SU-DHL-6 (cell line): Measurements from ENCODE around the gene SLC11A1.

ENCODE experiments used
- EZH2phosphoT487 ChIP-seq: fragments of 200-600 bp; sonication (generic), shearing (Covaris generic); conservative IDR thresholded peaks from 2 replicates; pipeline ENCODE4 v1.6.1; 2018; ENCODE audit warnings: mild to moderate bottlenecking, antibody characterized with exemption, low read length, moderate library complexity, mixed read lengths
- TF ChIP-seq, protein P1 (sequence below): fragments of 200-600 bp; sonication (generic); IDR thresholded peaks from one replicate; pipeline ENCODE4 v1.5.1; 2017; ENCODE audit warnings: antibody characterized with exemption, mild to moderate bottlenecking, low read length, moderate library complexity; ENCODE audit not compliant: insufficient read depth, poor library complexity, severe bottlenecking

DNA sequence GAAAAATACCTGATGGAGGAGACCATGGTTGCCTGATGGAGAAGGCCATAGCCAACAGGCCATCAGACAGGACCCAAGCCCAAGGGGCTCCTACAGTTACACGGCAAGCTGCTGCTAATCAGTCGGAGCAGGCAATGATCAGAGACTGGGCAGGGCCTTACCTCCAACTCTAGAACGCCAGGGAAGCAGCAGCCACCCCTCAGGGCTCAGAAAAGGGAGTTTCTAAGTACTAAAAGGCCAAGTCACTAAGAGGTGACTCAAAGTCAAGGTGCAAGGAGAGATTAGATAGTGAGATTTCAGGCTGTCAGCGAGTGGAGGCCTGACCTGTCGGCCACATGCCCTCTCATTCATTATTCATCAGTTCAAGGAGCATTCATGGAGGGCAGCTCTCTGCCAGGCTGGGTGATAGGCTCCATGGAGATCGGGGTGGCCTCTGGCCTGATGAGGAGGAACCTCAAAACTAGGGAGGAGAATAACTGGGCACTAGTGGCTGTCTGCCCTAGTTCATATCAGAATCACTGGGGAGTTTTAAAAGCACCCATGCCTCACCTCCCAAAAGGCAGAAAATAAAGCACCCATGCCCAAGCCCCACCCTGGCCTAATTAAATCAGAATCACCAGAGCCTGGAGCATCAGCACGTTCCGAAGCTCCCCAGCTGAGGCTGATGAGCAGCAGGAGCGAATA is 40.5 kb downstream of the SLC11A1 start:
- TF ChIP-seq, protein P1, sequence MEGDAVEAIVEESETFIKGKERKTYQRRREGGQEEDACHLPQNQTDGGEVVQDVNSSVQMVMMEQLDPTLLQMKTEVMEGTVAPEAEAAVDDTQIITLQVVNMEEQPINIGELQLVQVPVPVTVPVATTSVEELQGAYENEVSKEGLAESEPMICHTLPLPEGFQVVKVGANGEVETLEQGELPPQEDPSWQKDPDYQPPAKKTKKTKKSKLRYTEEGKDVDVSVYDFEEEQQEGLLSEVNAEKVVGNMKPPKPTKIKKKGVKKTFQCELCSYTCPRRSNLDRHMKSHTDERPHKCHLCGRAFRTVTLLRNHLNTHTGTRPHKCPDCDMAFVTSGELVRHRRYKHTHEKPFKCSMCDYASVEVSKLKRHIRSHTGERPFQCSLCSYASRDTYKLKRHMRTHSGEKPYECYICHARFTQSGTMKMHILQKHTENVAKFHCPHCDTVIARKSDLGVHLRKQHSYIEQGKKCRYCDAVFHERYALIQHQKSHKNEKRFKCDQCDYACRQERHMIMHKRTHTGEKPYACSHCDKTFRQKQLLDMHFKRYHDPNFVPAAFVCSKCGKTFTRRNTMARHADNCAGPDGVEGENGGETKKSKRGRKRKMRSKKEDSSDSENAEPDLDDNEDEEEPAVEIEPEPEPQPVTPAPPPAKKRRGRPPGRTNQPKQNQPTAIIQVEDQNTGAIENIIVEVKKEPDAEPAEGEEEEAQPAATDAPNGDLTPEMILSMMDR, result no peak
- no peak for TF ChIP-seq EZH2phosphoT487
